ENCODE results near the gene CELF2.

The CELF2 gene

DNA sequence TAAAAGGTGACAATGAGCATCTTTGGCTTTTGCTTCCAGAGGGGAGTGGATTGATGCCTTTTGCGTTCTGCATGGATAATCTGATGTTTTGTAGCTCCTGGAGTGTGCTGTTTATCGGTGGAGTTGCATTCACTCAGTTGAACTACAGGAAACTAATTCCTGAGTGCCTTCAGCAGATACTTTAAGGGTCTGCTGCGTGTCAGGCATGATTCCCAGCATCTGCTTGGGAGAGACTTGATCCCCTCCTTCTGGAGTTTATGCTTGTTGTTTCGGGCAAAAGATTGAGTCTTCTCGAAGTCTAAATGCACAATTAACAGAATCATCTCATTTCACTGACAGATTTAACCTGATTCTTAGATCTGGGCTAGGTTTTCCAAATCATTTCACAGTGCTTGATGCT lies 46.2 kb downstream of the CELF2 start:
- no peak for DNase-seq

- DNase-seq = no peak
Observed at GRCh38 chr10:11064832-11065231, 47.2 kb downstream of the CELF2 start.

GRCh38 chr10:11065567-11065966 lies 47.9 kb downstream of the CELF2 start:
- no peak for DNase-seq

- no peak for DNase-seq
Observed at GRCh38 chr10:11066520-11066919, 48.8 kb downstream of the CELF2 start.

DNA sequence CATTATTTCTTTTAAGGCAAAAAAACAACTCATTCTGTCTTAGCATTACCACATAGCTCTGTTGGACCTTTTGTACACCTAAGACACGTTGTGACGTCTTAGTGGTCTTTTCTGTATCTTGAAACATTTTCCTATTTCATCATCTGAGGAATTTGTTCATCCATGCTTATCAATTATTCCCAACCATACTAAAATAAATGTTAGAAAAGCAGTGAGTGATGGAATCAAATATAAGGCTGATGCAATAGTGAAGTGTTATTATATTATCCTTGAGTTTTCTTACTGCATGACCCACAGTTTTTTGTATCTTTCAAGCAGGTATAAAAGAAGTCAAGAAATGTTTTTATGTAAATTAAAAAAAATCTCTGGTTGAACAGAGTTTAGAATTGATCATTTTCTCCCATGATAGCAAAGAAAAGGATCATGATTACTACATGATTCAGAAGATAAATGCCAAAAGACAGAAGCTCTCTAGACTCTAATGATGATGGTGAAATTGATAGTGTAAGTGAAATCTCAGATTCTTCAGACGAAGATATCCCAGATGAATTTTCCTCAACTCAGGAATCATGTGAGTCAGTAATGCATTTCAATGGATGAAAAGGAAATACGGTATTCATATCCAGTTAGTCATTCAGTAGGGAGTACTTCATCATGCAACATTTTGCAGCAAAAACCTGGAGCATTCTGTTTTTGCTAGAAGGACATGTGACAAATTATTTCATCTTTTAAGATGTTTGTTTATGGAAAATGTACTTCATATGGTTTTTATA lies 51.4 kb downstream of the CELF2 start:
- DNase-seq = no peak

GRCh38 chr10:11073410-11073809 lies 55.7 kb downstream of the CELF2 start:
- no peak for DNase-seq

GRCh38 chr10:11074536-11075267 lies 57.0 kb downstream of the CELF2 start:
- DNase-seq = no peak

DNA sequence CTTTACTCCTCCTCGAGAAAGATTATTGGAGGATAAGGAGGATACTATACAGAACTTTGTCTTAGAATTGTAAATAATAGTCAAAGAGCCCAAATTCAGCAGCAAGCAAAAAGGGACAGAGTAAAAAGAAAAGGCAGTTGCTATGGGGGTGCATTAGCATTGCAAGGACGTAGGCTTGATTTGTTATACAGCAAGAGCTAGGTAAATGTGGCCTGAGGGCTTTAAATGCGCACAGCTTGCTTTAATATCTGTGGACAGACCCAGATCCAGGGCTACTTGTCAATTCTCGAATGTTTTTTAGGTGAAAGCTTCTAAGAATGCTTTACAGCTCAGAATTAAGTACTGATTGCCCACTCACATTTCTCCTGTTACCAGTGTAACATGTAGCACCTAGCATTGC lies 58.5 kb downstream of the CELF2 start:
- DNase-seq = no peak

DNA sequence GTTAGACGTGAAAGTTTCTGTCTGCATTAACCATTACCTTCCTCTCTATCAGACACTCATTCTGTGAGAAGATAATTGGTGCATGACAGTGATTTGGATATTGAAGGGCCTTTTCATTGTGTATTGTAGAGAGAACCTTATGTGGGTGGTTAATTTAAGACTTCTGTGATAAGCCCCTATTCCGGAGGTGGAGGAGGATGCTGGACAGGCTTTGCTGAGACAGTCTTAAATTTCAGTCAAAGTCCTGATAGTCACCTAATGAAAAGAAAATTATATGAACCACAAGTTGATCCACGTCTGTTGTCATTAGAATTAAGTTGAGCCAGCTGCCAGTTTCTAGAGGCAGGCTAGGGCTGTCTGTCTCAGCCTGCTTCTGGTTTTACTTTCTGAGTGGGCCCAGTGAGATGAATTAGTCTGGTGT lies 62.9 kb downstream of the CELF2 start:
- DNase-seq = no peak

GRCh38 chr10:11081408-11081807 lies 63.7 kb downstream of the CELF2 start:
- DNase-seq = no peak

GRCh38 chr10:11082526-11082925 lies 64.9 kb downstream of the CELF2 start:
- DNase-seq = no peak

GRCh38 chr10:11083051-11083450 lies 65.4 kb downstream of the CELF2 start:
- DNase-seq = no peak

DNA sequence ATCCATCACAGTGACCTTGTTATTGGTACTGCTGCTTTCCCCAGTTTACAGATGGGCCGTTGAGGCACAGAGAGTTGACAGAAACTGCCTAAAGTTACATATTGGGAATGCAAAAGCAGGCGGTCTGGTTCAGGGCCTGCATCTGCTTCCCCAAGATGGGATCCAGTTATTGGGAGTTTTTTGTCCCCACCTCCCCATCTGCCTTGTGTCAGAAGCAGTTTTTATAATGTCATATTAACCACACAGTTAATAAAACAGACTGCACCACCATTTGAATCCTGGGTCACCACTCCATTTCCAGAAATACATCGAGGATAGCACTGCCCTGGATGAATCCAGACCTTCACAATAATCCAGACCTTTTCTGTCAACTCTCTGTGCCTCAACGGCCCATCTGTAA lies 67.9 kb downstream of the CELF2 start:
- no peak for DNase-seq

DNA sequence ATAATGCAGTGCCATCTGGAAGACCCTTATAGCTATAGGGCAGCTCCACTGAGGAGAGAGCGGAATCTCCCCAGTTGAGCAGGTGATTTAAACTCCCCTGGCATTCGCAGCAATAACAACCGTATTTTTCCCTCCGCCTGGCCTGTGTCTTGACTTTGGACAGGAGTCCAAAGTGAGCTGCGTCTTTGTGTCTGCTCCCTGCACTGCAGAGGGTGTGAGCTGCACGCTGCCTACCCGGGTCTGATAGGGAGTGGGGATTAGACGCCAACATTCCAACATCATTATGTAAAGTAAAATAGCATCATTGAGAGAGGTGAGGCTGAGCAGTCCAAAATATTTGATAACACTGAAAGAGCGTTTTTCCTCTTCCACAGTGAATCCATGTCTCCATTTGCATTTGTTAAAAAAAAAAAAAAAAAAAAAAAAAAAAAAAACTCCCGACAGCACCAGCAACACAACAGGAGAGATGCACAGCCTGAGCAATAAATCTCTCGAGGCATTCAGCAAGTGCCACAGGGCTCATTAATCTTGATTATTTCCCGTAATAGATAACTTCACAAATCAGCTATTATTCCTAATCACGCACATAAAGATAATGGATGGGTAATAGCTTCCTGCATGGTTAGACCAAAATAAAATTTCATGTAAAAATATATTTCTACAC lies 68.6 kb downstream of the CELF2 start:
- DNase-seq = no peak

DNA sequence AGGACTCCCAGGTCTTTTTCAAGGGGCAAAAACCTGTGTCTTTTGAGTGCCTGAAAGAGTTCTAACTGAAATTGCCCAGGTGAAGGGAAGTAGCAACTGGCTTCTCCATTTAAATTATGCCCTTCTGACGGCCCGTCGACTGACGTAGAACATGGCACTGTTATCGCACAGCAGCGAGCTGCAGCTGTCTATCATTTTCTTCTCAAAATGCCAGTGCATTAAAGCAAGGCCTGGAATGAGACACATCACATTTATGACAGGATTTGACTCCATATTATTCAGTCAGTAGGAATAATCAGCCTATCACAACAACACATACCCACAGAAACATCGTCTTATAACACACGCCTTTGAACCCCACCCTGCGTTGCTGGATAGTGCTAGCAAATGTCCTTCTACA lies 69.7 kb downstream of the CELF2 start:
- DNase-seq = no peak

GRCh38 chr10:11088709-11089108 lies 71.0 kb downstream of the CELF2 start:
- no peak for DNase-seq

GRCh38 chr10:11089272-11089671 lies 71.6 kb downstream of the CELF2 start:
- DNase-seq = no peak

- no peak for DNase-seq
Observed at GRCh38 chr10:11091517-11092102, 73.9 kb downstream of the CELF2 start.

DNA sequence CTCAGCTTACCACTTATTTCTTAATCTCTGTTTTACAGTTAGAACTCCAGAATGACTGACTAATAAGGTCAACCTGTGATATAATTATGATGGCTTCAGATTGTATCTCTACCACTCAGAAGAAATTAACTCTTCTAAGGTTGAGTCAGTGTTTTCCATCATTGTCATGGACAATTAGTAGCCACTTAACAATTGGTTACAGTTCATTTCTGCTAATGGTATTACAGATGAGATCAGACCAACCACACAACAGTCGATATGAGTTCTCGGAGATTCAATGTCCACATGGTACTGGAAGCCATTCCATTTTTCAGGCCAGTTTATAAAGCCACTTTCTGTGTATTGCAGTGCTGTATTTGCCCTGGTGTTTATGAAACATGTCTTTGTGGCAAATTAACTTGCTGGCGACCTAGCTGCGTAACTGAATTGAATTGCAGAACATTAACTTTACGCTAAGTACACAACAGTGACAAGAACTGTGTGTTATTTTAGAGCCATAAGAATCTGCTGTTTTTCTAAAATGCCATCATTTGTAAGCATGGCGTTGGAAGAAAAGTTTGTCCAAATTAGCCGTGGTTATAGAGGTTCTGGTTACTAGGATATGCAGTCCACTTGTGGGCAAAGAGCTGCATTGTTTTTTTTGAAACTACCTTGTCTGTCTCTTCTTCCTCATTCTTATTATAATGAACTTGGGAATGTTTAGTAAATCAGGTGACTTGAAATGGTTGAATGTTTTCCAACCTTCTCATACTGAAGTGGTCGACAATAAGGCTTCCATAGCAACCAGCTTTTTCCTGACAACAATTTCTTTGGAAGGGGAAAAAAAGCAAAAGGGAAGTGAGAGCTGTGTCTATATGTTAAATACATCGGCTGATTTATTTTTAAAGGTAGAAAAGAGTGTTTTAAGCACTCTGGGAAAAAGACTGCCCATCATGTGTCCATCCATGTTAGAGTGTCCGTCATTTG lies 76.4 kb downstream of the CELF2 start:
- DNase-seq = no peak

- no peak for DNase-seq
Observed at GRCh38 chr10:11095374-11095801, 77.7 kb downstream of the CELF2 start.

DNA sequence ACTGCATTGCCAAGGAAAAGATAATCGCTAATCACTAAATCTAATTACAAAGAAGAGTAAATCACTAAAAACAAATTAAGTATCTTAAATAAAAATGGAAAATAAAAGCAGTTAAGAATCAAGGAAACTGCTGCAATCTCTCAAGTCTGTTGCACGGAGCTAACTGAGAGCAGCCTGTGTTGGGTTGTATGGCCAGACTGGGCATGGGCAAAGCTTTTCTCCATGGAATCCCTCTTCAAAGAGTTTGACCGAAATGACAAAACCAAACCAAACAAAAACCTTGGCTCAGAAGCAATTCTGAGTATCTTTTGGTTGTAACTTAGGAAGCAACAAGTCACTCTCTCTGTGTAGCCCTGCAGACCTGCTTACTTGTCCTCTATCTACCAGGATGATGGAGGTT lies 78.8 kb downstream of the CELF2 start:
- no peak for DNase-seq

DNA sequence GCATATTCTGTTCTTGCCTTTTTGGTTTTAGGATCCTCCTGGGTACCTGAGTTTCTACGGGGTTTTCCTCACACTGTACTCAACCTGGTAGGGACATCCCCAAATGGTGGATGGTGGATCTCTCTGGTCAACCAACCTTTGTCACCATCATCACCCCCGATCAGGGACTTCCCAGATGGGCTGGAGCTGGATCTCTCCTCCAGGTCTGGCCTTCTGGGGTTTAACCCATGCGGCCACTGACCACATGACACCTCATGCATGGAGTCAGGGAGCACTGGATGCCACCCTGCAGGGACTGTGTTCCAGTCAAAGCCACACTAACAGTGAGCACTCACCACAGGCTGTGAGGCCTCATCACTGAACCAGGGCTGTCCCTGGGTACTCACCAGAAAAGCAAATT lies 80.0 kb downstream of the CELF2 start:
- DNase-seq = no peak
